ENCODE results near the gene PI4KA. TPM values are rescaled to one million over a fixed set of nuclear protein-coding genes. Genes with fewer than 3 reads are reported as not detected.
A peak's percentile ranks its signal among the peaks of the same experiment; 100 is the strongest.

Gene PI4KA
- total and polyA plus RNA-seq, 4 donors = 19.4 to 47.5 (median 36.3) TPM

DNA sequence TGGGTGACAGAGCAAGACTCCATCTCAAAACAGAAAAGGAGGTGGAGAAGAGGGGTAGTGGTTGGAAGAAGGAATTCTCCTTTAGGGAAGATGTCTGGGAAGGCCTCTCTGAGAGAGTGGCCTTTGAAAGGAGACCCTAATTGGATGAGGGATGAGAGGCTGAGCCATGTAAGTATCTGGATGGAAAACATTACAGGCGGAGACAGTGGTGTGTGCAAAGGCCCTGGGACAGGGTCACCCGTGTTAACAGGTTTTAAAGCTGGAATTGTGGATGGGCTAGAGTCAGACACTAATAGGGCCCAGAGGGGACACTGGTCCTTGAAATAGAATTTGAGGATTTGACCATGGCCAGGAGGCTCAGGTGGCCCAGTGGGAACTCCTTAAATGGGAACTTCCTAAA, 10.6 kb upstream of the PI4KA start:
- peaks cover 0 to 15% (median 10%) of the 10 kb centered on the region in 4 donors for H3K36me3 ChIP-seq (ENCODE audit: control insufficient read depth in 4 of 4, insufficient read depth in 3 of 4, low read depth in 1 of 4, low read length in 3 of 4)
- no peaks in the 10 kb centered on the region for H3K9me3 ChIP-seq (ENCODE audit: control insufficient read depth in 4 of 4, low read length in 3 of 4)
- H3K4me3 ChIP-seq (ENCODE audit: low read depth in 1 of 3, low read length in 3 of 3) = no peak overlapping the region
- WGBS = 98% methylated on average over 2 of the region's 2 CpGs
- TF ChIP-seq RAD21 (IDR thresholded peaks at IDR 0.05) = no peak
- TF ChIP-seq, protein P1, sequence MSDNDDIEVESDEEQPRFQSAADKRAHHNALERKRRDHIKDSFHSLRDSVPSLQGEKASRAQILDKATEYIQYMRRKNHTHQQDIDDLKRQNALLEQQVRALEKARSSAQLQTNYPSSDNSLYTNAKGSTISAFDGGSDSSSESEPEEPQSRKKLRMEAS (IDR thresholded peaks at IDR 0.05) = no peak
- TF ChIP-seq HNF4G (IDR thresholded peaks at IDR 0.05) = no peak
- no peak for TF ChIP-seq SP1 (IDR thresholded peaks at IDR 0.05)
- TF ChIP-seq HNF4A (conservative IDR thresholded peaks at IDR 0.05) = no peak
- TF ChIP-seq, protein P2, sequence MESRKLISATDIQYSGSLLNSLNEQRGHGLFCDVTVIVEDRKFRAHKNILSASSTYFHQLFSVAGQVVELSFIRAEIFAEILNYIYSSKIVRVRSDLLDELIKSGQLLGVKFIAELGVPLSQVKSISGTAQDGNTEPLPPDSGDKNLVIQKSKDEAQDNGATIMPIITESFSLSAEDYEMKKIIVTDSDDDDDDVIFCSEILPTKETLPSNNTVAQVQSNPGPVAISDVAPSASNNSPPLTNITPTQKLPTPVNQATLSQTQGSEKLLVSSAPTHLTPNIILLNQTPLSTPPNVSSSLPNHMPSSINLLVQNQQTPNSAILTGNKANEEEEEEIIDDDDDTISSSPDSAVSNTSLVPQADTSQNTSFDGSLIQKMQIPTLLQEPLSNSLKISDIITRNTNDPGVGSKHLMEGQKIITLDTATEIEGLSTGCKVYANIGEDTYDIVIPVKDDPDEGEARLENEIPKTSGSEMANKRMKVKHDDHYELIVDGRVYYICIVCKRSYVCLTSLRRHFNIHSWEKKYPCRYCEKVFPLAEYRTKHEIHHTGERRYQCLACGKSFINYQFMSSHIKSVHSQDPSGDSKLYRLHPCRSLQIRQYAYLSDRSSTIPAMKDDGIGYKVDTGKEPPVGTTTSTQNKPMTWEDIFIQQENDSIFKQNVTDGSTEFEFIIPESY (IDR thresholded peaks at IDR 0.05) = no peak
- no peak for TF ChIP-seq EGR1 (IDR thresholded peaks at IDR 0.05; ENCODE audit: low read depth in 2 of 2)
- no peak for TF ChIP-seq GABPA (IDR thresholded peaks at IDR 0.05 in 1 of 2, conservative IDR thresholded peaks at IDR 0.05 in 1 of 2)
- no peak for TF ChIP-seq NR2F2 (IDR thresholded peaks at IDR 0.05)
- TF ChIP-seq, protein P3, sequence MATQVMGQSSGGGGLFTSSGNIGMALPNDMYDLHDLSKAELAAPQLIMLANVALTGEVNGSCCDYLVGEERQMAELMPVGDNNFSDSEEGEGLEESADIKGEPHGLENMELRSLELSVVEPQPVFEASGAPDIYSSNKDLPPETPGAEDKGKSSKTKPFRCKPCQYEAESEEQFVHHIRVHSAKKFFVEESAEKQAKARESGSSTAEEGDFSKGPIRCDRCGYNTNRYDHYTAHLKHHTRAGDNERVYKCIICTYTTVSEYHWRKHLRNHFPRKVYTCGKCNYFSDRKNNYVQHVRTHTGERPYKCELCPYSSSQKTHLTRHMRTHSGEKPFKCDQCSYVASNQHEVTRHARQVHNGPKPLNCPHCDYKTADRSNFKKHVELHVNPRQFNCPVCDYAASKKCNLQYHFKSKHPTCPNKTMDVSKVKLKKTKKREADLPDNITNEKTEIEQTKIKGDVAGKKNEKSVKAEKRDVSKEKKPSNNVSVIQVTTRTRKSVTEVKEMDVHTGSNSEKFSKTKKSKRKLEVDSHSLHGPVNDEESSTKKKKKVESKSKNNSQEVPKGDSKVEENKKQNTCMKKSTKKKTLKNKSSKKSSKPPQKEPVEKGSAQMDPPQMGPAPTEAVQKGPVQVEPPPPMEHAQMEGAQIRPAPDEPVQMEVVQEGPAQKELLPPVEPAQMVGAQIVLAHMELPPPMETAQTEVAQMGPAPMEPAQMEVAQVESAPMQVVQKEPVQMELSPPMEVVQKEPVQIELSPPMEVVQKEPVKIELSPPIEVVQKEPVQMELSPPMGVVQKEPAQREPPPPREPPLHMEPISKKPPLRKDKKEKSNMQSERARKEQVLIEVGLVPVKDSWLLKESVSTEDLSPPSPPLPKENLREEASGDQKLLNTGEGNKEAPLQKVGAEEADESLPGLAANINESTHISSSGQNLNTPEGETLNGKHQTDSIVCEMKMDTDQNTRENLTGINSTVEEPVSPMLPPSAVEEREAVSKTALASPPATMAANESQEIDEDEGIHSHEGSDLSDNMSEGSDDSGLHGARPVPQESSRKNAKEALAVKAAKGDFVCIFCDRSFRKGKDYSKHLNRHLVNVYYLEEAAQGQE (IDR thresholded peaks at IDR 0.05) = no peak
- TF ChIP-seq YY1 (IDR thresholded peaks at IDR 0.05) = no peak
- TF ChIP-seq, protein P4, sequence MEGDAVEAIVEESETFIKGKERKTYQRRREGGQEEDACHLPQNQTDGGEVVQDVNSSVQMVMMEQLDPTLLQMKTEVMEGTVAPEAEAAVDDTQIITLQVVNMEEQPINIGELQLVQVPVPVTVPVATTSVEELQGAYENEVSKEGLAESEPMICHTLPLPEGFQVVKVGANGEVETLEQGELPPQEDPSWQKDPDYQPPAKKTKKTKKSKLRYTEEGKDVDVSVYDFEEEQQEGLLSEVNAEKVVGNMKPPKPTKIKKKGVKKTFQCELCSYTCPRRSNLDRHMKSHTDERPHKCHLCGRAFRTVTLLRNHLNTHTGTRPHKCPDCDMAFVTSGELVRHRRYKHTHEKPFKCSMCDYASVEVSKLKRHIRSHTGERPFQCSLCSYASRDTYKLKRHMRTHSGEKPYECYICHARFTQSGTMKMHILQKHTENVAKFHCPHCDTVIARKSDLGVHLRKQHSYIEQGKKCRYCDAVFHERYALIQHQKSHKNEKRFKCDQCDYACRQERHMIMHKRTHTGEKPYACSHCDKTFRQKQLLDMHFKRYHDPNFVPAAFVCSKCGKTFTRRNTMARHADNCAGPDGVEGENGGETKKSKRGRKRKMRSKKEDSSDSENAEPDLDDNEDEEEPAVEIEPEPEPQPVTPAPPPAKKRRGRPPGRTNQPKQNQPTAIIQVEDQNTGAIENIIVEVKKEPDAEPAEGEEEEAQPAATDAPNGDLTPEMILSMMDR (IDR thresholded peaks at IDR 0.05; ENCODE audit: low read depth, low read length, missing input control) = no peak
- DNase-seq (ENCODE audit: low spot score) = no peak
- no peaks in the 10 kb centered on the region for H3K27me3 ChIP-seq (ENCODE audit: control insufficient read depth in 4 of 4, insufficient read depth in 4 of 4, low read length in 3 of 4)
- peaks cover 17 to 35% (median 24%) of the 10 kb centered on the region in 4 donors for H3K4me1 ChIP-seq (ENCODE audit: control insufficient read depth in 4 of 4, insufficient read depth in 4 of 4, low read length in 3 of 4)
- H3K9ac ChIP-seq (ENCODE audit: low read depth in 1 of 2, low read length in 2 of 2) = no peak overlapping the region
- no peak overlapping the region for H3K27ac ChIP-seq (ENCODE audit: low read depth in 1 of 2, low read length in 2 of 2)

DNA sequence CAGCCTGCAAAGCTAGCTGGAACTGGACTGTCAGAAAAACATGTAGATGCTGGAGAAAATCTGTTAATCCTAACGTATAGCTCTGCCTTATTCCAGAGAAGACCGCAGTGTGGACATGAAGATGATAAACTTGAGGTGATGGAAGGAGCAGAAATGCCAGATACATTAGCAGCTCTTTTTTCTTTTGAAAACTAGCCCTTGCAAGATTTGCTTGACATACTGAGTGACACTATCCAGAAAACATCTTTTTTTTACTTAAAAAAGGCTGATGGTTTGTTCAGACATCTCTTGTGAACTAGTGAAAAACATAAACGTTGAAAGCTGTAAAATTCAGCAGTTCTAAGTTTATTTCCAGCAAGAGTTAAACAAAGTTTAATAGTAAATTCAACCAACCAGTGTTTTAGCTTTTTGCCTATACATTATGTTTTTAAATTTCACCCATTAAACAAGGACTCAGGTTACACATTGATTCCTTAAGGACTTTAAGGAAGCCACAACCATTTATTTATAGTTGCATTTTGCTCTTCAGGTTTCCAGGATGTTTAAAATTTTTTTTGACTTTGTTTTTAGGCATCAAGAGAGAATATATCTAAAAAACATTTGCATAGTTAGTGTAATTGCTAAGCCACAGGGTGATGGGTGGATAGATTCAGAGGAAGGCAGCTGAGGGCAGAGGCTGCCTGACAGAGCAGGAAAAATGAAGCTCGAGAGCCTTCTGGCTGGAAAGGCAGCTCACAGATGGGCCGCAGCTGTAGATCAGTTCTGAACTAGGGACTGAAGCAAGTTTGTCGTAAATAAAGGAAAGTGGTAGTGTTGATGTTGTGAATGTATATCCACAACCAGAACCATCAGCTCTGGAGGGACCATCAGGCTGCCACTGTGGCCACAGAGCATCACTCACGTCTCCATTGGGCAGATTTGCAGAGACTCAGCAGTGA, 9.7 kb upstream of the PI4KA start:
- Histone ChIP-seq H3K27ac (ENCODE audit: low read depth in 1 of 2, low read length in 2 of 2) (peak overlapping the region; percentile 89 to 92), H3K36me3 (ENCODE audit: control insufficient read depth in 4 of 4, insufficient read depth in 3 of 4, low read depth in 1 of 4, low read length in 3 of 4) (peaks cover 0 to 10% (median 8%) of the 10 kb centered on the region in 4 donors), H3K9me3 (ENCODE audit: control insufficient read depth in 4 of 4, low read length in 3 of 4) (no peaks in the 10 kb centered on the region), H3K4me3 (ENCODE audit: low read depth in 1 of 3, low read length in 3 of 3) (no peak overlapping the region), H3K9ac (ENCODE audit: low read depth in 1 of 2, low read length in 2 of 2) (peak overlapping the region; percentile 27 to 76), H3K27me3 (ENCODE audit: control insufficient read depth in 4 of 4, insufficient read depth in 4 of 4, low read length in 3 of 4) (no peaks in the 10 kb centered on the region), H3K4me1 (ENCODE audit: control insufficient read depth in 4 of 4, insufficient read depth in 4 of 4, low read length in 3 of 4) (peaks cover 17 to 35% (median 24%) of the 10 kb centered on the region in 4 donors)
- TF ChIP-seq HNF4G (IDR thresholded peaks at IDR 0.05) (no peak), YY1 (IDR thresholded peaks at IDR 0.05) (no peak), EGR1 (IDR thresholded peaks at IDR 0.05; ENCODE audit: low read depth in 2 of 2) (no peak), NR2F2 (IDR thresholded peaks at IDR 0.05) (no peak), SP1 (IDR thresholded peaks at IDR 0.05) (no peak)
- TF ChIP-seq, protein P5, sequence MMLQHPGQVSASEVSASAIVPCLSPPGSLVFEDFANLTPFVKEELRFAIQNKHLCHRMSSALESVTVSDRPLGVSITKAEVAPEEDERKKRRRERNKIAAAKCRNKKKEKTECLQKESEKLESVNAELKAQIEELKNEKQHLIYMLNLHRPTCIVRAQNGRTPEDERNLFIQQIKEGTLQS (IDR thresholded peaks at IDR 0.05) = no peak
- DNase-seq (ENCODE audit: low spot score) = no peak
- 76% methylated on average over 7 of the region's 7 CpGs for WGBS

All from liver (tissue), 9 donors.